Measurements from ENCODE around the gene FAM177B.

Gene FAM177B

DNA sequence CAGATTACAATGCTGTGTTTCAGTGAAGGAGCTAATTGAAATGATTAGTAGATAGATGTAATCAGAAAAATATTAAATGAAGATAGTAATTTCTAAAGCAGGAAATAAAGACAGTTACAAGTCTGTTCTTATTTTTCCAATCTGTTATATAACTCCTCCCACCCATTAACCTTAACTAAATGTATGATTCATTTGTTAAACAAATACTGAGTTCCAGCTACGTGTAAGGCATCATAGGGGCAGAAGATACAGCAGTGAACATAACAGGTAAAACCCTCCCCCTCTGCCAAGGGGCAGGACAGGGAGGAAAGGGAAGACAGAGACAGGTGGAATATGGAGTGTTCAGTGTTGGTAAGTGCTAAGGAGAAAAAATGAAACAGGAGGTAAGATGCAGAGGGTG, at the start of gene FAM177B:
TSS of gene FAM177B (plus strand) at position 231 of the 400 bp plus-strand sequence. CDS start 9,344 bp downstream, outside the sequence.
- no peak for DNase-seq (ENCODE audit: low spot score)
- TF ChIP-seq, protein P1, sequence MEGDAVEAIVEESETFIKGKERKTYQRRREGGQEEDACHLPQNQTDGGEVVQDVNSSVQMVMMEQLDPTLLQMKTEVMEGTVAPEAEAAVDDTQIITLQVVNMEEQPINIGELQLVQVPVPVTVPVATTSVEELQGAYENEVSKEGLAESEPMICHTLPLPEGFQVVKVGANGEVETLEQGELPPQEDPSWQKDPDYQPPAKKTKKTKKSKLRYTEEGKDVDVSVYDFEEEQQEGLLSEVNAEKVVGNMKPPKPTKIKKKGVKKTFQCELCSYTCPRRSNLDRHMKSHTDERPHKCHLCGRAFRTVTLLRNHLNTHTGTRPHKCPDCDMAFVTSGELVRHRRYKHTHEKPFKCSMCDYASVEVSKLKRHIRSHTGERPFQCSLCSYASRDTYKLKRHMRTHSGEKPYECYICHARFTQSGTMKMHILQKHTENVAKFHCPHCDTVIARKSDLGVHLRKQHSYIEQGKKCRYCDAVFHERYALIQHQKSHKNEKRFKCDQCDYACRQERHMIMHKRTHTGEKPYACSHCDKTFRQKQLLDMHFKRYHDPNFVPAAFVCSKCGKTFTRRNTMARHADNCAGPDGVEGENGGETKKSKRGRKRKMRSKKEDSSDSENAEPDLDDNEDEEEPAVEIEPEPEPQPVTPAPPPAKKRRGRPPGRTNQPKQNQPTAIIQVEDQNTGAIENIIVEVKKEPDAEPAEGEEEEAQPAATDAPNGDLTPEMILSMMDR (IDR thresholded peaks at IDR 0.05; ENCODE audit: extremely low read depth, missing control alignments): no peak

DNA sequence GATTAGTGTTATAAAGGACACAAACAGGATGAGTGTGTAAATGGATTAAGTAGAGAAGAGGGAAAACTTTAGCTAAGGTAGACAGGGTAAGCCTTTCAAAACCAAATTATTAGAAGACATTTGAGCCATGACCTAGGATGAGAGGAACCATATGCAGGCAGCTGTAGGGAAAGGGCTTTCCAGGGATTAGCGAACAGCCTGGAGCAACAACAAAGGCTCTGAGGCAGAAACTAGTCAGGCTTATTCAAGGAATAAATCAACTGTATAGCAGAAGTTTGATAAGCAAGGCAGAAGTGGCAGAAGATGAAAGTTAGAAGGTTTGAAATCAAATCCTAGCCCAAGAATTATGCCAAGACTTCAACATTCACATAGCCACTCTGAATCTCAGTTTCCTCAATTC, 46.0 kb upstream of the FAM177B start:
- TF ChIP-seq, protein P1 (IDR thresholded peaks at IDR 0.05; ENCODE audit: extremely low read depth, missing control alignments): no peak
- DNase-seq (ENCODE audit: low spot score): no peak

DNA sequence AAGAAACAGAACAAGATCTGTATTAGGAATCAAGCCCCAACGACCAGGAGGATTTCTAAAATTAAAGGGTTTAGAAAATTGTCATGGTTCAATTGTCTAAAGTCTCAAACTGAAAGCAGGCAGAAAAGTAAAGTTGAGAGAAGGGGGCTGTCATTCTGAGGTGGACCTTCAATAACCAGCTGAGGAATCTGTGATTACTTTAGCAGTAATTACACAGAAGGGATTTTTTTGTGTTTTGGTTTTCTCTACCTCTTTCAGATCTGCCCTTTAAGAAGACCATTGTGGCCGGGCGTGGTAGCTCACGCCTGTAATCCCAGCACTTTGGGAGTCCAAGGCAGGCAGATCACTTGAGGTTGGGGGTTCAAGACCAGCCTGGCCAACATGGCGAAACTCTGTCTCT, 42.1 kb upstream of the FAM177B start:
- peak; percentile 10 for DNase-seq (ENCODE audit: low spot score)
- TF ChIP-seq, protein P1 (IDR thresholded peaks at IDR 0.05; ENCODE audit: extremely low read depth, missing control alignments): no peak

DNA sequence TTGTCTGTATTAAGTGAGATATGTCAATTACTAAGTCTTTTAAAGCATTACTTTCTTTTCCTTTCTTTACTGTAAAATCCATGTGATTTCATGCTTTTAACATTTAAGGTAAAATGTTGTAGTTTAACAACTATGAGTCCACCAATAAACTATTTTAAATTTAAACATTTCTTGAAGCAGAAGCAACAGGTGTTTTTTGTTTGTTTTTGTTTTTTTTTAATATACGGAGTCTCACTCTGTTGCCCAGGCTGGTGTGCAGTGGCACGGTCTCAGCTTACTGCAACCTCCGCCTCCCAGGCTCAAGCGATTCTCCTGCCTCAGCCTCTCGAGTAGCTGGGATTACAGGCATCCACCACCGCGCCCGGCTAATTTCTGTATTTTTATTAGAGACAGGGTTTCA, 40.3 kb upstream of the FAM177B start:
- no peak for DNase-seq (ENCODE audit: low spot score)
- TF ChIP-seq, protein P1 (IDR thresholded peaks at IDR 0.05; ENCODE audit: extremely low read depth, missing control alignments): no peak

DNA sequence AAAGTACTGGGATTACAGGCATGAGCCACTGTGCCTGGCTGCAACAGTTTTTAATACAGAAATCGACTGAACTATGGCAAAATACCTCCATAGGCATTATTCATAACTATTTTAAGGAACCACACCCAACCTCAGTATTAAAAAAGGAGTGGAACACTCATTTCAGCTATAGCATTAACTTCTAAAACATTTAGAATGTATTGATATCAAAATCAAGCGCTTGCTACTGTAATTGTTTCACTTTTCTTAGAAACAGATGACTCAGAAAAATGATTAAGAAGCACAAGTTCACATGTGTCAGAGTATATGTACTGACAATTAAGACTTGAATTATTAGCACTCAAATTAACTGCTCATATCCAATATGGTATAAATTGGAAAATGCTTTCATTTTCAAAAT, 39.8 kb upstream of the FAM177B start:
- TF ChIP-seq, protein P1 (IDR thresholded peaks at IDR 0.05; ENCODE audit: extremely low read depth, missing control alignments): no peak
- DNase-seq (ENCODE audit: low spot score): no peak

DNA sequence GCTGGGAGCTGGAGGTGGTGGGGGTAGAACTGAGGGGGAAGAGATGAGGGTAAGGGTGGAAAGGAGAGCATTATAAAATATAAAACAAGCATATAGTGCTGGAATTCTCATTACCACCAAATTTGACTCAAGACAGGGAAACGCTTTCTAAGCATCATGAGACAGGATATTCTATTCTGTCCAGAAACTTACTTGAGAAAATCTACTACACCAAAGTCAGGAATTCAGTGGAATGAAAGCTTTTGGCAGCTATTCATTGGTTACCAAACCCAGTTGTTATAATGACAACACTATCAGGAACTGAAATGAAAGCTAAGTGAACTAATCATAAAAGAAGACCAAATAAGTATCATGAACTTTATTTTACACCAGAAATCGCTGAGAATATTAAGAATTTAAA, 39.2 kb upstream of the FAM177B start:
- no peak for DNase-seq (ENCODE audit: low spot score)
- TF ChIP-seq, protein P1 (IDR thresholded peaks at IDR 0.05; ENCODE audit: extremely low read depth, missing control alignments): no peak

DNA sequence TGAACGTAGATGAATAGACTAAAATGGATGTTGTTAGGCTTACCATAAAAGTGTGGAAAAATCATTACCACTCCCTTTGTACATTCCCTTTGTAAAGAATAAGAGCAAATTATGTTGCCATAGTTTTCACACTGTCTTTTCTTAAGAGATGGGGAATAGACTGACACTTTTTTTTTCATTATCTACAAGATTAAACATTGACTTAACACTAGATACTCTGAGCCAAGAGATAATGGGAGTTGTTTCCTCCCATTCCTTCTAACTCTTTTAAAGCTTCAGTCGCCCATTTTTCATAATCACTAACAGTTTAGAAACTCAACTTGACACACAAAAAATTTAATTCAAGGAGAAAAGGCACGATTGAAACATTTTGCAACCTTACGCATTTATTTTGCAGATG, 34.8 kb upstream of the FAM177B start:
- TF ChIP-seq, protein P1 (IDR thresholded peaks at IDR 0.05; ENCODE audit: extremely low read depth, missing control alignments): no peak
- DNase-seq (ENCODE audit: low spot score): no peak

Data from GM20000 (cell line).